Measurements from ENCODE around the gene CCDC148.

CCDC148 gene

GRCh38 chr2:158402665-158403064, 53.9 kb downstream of the CCDC148 start:
- TF ChIP-seq RAD21 (IDR thresholded peaks at IDR 0.05; ENCODE audit: low read depth), result no peak
- no peak for TF ChIP-seq CEBPB (IDR thresholded peaks at IDR 0.05)
- no peak for TF ChIP-seq CREB1 (IDR thresholded peaks at IDR 0.05; ENCODE audit: low read depth)
- no peak for TF ChIP-seq MAX (IDR thresholded peaks at IDR 0.05)
- TF ChIP-seq FOXM1 (IDR thresholded peaks at IDR 0.05; ENCODE audit: borderline replicate concordance, low read depth), result no peak
- no peak for TF ChIP-seq ZBTB7A (IDR thresholded peaks at IDR 0.05; ENCODE audit: low read depth)
- TF ChIP-seq EP300 (IDR thresholded peaks at IDR 0.05; ENCODE audit: borderline replicate concordance), result no peak
- no peak for TF ChIP-seq REST (IDR thresholded peaks at IDR 0.05; ENCODE audit: low read depth)
- no peak for TF ChIP-seq TAF1 (IDR thresholded peaks at IDR 0.05; ENCODE audit: low read depth)
- no peak for TF ChIP-seq NFIC (IDR thresholded peaks at IDR 0.05)
- TF ChIP-seq TEAD4 (IDR thresholded peaks at IDR 0.05), result no peak
- no peak for TF ChIP-seq EGR1 (IDR thresholded peaks at IDR 0.05)
- TF ChIP-seq YY1 (IDR thresholded peaks at IDR 0.05; ENCODE audit: low read depth), result no peak
- no peak for TF ChIP-seq TCF12 (IDR thresholded peaks at IDR 0.05; ENCODE audit: low read depth)

GRCh38 chr2:158395166-158395565, 61.4 kb downstream of the CCDC148 start:
- no peak for TF ChIP-seq ZBTB7A (IDR thresholded peaks at IDR 0.05; ENCODE audit: low read depth)
- TF ChIP-seq EP300 (IDR thresholded peaks at IDR 0.05; ENCODE audit: borderline replicate concordance), result no peak
- no peak for TF ChIP-seq EGR1 (IDR thresholded peaks at IDR 0.05)
- no peak for TF ChIP-seq FOXM1 (IDR thresholded peaks at IDR 0.05; ENCODE audit: borderline replicate concordance, low read depth)
- no peak for TF ChIP-seq RAD21 (IDR thresholded peaks at IDR 0.05; ENCODE audit: low read depth)
- TF ChIP-seq MAX (IDR thresholded peaks at IDR 0.05), result no peak
- no peak for TF ChIP-seq TCF12 (IDR thresholded peaks at IDR 0.05; ENCODE audit: low read depth)
- TF ChIP-seq CEBPB (IDR thresholded peaks at IDR 0.05), result no peak
- TF ChIP-seq NFIC (IDR thresholded peaks at IDR 0.05), result no peak
- no peak for TF ChIP-seq YY1 (IDR thresholded peaks at IDR 0.05; ENCODE audit: low read depth)
- TF ChIP-seq TEAD4 (IDR thresholded peaks at IDR 0.05), result no peak
- TF ChIP-seq REST (IDR thresholded peaks at IDR 0.05; ENCODE audit: low read depth), result no peak
- TF ChIP-seq USF1 (IDR thresholded peaks at IDR 0.05), result no peak
- TF ChIP-seq TAF1 (IDR thresholded peaks at IDR 0.05; ENCODE audit: low read depth), result no peak
- no peak for TF ChIP-seq CREB1 (IDR thresholded peaks at IDR 0.05; ENCODE audit: low read depth)

- TF ChIP-seq TCF12 (IDR thresholded peaks at IDR 0.05; ENCODE audit: low read depth) (no peak), USF1 (IDR thresholded peaks at IDR 0.05) (no peak), TAF1 (IDR thresholded peaks at IDR 0.05; ENCODE audit: low read depth) (no peak), TEAD4 (IDR thresholded peaks at IDR 0.05) (no peak), MAX (IDR thresholded peaks at IDR 0.05) (no peak), REST (IDR thresholded peaks at IDR 0.05; ENCODE audit: low read depth) (no peak), RAD21 (IDR thresholded peaks at IDR 0.05; ENCODE audit: low read depth) (no peak), NFIC (IDR thresholded peaks at IDR 0.05) (no peak), ZBTB7A (IDR thresholded peaks at IDR 0.05; ENCODE audit: low read depth) (no peak), FOXM1 (IDR thresholded peaks at IDR 0.05; ENCODE audit: borderline replicate concordance, low read depth) (no peak), CREB1 (IDR thresholded peaks at IDR 0.05; ENCODE audit: low read depth) (no peak), EP300 (IDR thresholded peaks at IDR 0.05; ENCODE audit: borderline replicate concordance) (no peak), EGR1 (IDR thresholded peaks at IDR 0.05) (no peak), YY1 (IDR thresholded peaks at IDR 0.05; ENCODE audit: low read depth) (no peak), CEBPB (IDR thresholded peaks at IDR 0.05) (no peak)
These were observed 62.1 kb downstream of the CCDC148 start for GRCh38 chr2:158394453-158394852.

- no peak for TF ChIP-seq YY1 (IDR thresholded peaks at IDR 0.05; ENCODE audit: low read depth)
- TF ChIP-seq ZBTB7A (IDR thresholded peaks at IDR 0.05; ENCODE audit: low read depth), result no peak
- no peak for TF ChIP-seq USF1 (IDR thresholded peaks at IDR 0.05)
- no peak for TF ChIP-seq TCF12 (IDR thresholded peaks at IDR 0.05; ENCODE audit: low read depth)
- no peak for TF ChIP-seq RAD21 (IDR thresholded peaks at IDR 0.05; ENCODE audit: low read depth)
- no peak for TF ChIP-seq NFIC (IDR thresholded peaks at IDR 0.05)
- no peak for TF ChIP-seq MAX (IDR thresholded peaks at IDR 0.05)
- no peak for TF ChIP-seq REST (IDR thresholded peaks at IDR 0.05; ENCODE audit: low read depth)
- TF ChIP-seq FOXM1 (IDR thresholded peaks at IDR 0.05; ENCODE audit: borderline replicate concordance, low read depth), result no peak
- no peak for TF ChIP-seq TEAD4 (IDR thresholded peaks at IDR 0.05)
- no peak for TF ChIP-seq CEBPB (IDR thresholded peaks at IDR 0.05)
These were observed 62.7 kb downstream of the CCDC148 start for GRCh38 chr2:158393886-158394285.

Measured in Ishikawa (cell line).